ENCODE results near the gene UPF1.

GRCh38 chr19:18785179-18786124, 46.3 kb upstream of the UPF1 start:
- TF ChIP-seq LEF1 (IDR thresholded peaks at IDR 0.05; ENCODE audit: borderline replicate concordance) = no peak
- no peak for TF ChIP-seq PKNOX1 (IDR thresholded peaks at IDR 0.05)
- TF ChIP-seq SP1 (IDR thresholded peaks at IDR 0.05) = no peak
- TF ChIP-seq SUZ12 (IDR thresholded peaks at IDR 0.05) = no peak
- TF ChIP-seq FOXA1 (IDR thresholded peaks at IDR 0.05) = no peak
- TF ChIP-seq FOXM1 (IDR thresholded peaks at IDR 0.05; ENCODE audit: borderline replicate concordance) = no peak
- no peak for TF ChIP-seq BHLHE40 (IDR thresholded peaks at IDR 0.05; ENCODE audit: borderline replicate concordance)
- TF ChIP-seq TARDBP (IDR thresholded peaks at IDR 0.05) = no peak
- no peak for TF ChIP-seq ELF4 (IDR thresholded peaks at IDR 0.05)
- TF ChIP-seq FOXK2 (IDR thresholded peaks at IDR 0.05) = no peak
- TF ChIP-seq CTBP1 (IDR thresholded peaks at IDR 0.05; ENCODE audit: borderline replicate concordance) = no peak
- TF ChIP-seq NFRKB (IDR thresholded peaks at IDR 0.05) = no peak
- no peak for TF ChIP-seq HDGF (IDR thresholded peaks at IDR 0.05; ENCODE audit: borderline replicate concordance)
